ENCODE results near the gene ANGPT4. TPM values are rescaled to one million over a fixed set of nuclear protein-coding genes. Genes with fewer than 3 reads are reported as not detected.

The ANGPT4 gene
- total RNA-seq, 2 experiments from 2014 or later, result not detected

DNA sequence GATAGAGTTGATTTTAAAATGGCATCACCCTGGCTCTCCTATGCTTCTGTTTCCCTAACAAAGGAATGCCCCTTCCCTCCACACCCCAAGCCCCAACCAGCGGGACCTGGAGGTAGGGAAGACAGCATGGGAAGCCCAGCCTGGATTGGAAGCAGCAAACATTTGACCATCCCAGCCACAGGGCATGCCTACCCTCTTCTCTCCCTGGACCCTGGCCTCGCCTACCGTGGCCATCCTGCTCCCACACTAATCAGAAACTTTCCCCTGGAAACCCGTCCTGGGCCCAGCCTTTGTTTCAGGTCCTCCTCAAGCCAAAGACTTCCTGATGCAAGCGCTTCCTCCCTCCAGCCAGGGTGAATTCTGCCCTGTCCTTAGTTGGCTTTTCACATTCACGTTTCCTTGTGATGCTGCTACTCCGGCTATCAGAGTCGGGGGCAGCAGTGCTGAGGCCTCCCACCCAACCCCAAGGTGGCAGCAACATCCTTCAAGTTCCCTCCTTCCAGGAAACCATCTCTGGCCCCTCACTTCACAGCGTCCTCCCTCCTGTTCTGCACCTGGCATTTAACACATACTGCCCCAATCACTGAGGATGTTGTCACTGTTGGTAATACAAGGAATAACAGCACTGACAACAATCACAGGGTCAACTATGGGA lies 18.2 kb upstream of the ANGPT4 start:
- peaks cover 18% of the 10 kb centered on the region for H3K9me3 Mint-ChIP-seq
- intact Hi-C loops (cut with micrococcal nuclease), result no loop called here
- H3K4me1 Mint-ChIP-seq (ENCODE audit: low read depth), result no peaks in the 10 kb centered on the region
- ChIA-PET CTCF (no interaction called here), POLR2A (no interaction called here)
- H3K4me3 Mint-ChIP-seq, result no peak overlapping the region
- no peak for DNase-seq
- H3K36me3 Mint-ChIP-seq, result peaks cover 4% of the 10 kb centered on the region
- H3K27ac Mint-ChIP-seq, result no peak overlapping the region
- H3K27me3 Mint-ChIP-seq, result no peaks in the 10 kb centered on the region

DNA sequence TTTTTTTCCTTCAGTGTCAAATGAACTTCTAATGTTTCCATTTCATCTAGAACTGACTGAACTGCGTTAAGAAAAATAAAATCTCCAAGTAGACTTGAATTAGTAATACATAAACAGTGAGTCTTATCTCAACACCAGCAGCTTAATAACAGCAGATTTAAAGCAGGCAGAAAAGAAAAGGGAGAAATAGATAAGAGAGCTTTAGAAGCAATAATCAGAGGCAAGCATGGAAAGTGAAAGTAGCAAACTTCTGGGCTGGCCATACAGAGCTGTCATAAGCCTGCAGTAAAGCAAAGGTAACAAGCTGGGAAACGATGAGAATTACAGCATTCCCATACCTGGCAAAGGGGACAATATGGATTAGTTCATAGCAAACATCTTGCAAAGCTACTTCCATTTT lies 16.9 kb upstream of the ANGPT4 start:
- H3K36me3 Mint-ChIP-seq, result peaks cover 4% of the 10 kb centered on the region
- ChIA-PET CTCF (interaction anchor here (1.4 kb wide), 1 partner anchor 23 kb away, joined by 9 read pairs; no protein-coding TSS in a partner anchor), POLR2A (no interaction called here)
- no peak for DNase-seq
- no peaks in the 10 kb centered on the region for H3K27me3 Mint-ChIP-seq
- H3K27ac Mint-ChIP-seq, result no peak overlapping the region
- H3K4me3 Mint-ChIP-seq, result no peak overlapping the region
- H3K4me1 Mint-ChIP-seq (ENCODE audit: low read depth), result no peaks in the 10 kb centered on the region
- intact Hi-C loops (cut with micrococcal nuclease), result no loop called here
- peaks cover 18% of the 10 kb centered on the region for H3K9me3 Mint-ChIP-seq

- intact Hi-C loops (cut with micrococcal nuclease), result no loop called here
- CTCF ChIA-PET, result interaction anchor here (1.0 kb wide), 1 partner anchor 24 kb away, joined by 4 read pairs; no protein-coding TSS in a partner anchor
- Mint-ChIP-seq H3K9me3 (peaks cover 18% of the 10 kb centered on the region), H3K4me3 (no peak overlapping the region), H3K27ac (no peak overlapping the region), H3K27me3 (peaks cover 3% of the 10 kb centered on the region), H3K4me1 (ENCODE audit: low read depth) (no peaks in the 10 kb centered on the region), H3K36me3 (peaks cover 4% of the 10 kb centered on the region)
- no peak for DNase-seq
- POLR2A ChIA-PET, result no interaction called here
These were observed 15.3 kb upstream of the ANGPT4 start for GRCh38 chr20:931401-931800.

GRCh38 chr20:926670-927069 lies 10.5 kb upstream of the ANGPT4 start:
- no peak overlapping the region for H3K4me3 Mint-ChIP-seq
- peaks cover 3% of the 10 kb centered on the region for H3K36me3 Mint-ChIP-seq
- CTCF ChIA-PET, result no interaction called here
- intact Hi-C loops (cut with micrococcal nuclease), result no loop called here
- H3K4me1 Mint-ChIP-seq (ENCODE audit: low read depth), result no peaks in the 10 kb centered on the region
- H3K9me3 Mint-ChIP-seq, result peaks cover 13% of the 10 kb centered on the region
- POLR2A ChIA-PET, result no interaction called here
- peaks cover 8% of the 10 kb centered on the region for H3K27me3 Mint-ChIP-seq
- DNase-seq, result no peak
- H3K27ac Mint-ChIP-seq, result no peak overlapping the region

- DNase-seq, result no peak
- Mint-ChIP-seq H3K27ac (no peak overlapping the region), H3K4me3 (no peak overlapping the region), H3K27me3 (peaks cover 8% of the 10 kb centered on the region), H3K36me3 (no peaks in the 10 kb centered on the region), H3K9me3 (peaks cover 4% of the 10 kb centered on the region), H3K4me1 (ENCODE audit: low read depth) (no peaks in the 10 kb centered on the region)
- ChIA-PET CTCF (no interaction called here), POLR2A (no interaction called here)
- intact Hi-C loops (cut with micrococcal nuclease), result no loop called here
These were observed 9.4 kb upstream of the ANGPT4 start for GRCh38 chr20:925516-925915.

- ChIA-PET POLR2A (no interaction called here), CTCF (no interaction called here)
- DNase-seq, result no peak
- Mint-ChIP-seq H3K27me3 (peaks cover 8% of the 10 kb centered on the region), H3K9me3 (no peaks in the 10 kb centered on the region), H3K4me3 (no peak overlapping the region), H3K27ac (no peak overlapping the region), H3K36me3 (no peaks in the 10 kb centered on the region), H3K4me1 (ENCODE audit: low read depth) (no peaks in the 10 kb centered on the region)
- intact Hi-C loops (cut with micrococcal nuclease), result no loop called here
These were observed 8.5 kb upstream of the ANGPT4 start for GRCh38 chr20:924639-925038.

DNA sequence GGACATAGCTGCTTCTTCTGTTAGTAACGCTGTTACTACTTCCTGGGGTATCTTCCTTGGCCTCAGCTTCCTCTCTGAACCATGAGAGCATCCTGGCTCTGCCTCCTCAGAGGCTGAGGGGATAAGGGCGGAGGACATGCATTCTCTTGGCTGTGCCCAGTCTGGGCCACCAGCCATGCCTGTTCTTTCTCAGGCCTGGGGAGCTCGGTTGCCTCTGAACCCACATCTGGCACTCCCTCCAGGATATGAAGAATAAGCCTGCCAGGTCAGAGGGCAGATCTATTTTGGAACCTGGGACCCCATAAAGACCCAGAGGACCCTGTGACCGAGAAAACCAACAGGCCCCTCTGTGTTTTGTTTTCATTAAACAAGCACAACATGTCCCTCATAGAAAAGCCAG lies 6.6 kb upstream of the ANGPT4 start:
- Mint-ChIP-seq H3K27ac (no peak overlapping the region), H3K9me3 (no peaks in the 10 kb centered on the region), H3K4me3 (no peak overlapping the region), H3K4me1 (ENCODE audit: low read depth) (no peaks in the 10 kb centered on the region), H3K36me3 (no peaks in the 10 kb centered on the region), H3K27me3 (peaks cover 11% of the 10 kb centered on the region)
- ChIA-PET CTCF (no interaction called here), POLR2A (no interaction called here)
- intact Hi-C loops (cut with micrococcal nuclease), result no loop called here
- DNase-seq, result no peak

DNA sequence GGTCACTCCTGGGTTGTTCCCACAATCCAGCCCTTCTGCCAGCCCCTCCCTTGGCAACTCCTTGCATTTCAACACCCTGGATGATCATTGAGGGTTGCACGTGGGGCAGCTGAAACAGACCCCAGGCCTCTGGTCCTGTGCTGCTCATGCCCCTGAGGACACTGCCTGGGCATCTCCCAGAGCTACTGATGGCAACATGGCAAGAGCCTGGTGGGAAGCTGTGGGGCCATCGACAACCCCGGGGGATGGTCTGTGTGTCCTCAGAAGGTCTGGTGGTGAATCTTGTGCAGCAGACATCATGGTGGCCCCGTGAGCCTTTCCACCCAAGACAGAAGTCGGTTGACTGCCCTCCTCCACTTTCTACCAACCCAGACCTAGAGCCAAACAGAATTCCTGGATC lies 4.9 kb upstream of the ANGPT4 start:
- H3K27me3 Mint-ChIP-seq, result peaks cover 9% of the 10 kb centered on the region
- no peak overlapping the region for H3K27ac Mint-ChIP-seq

GRCh38 chr20:920311-920710 lies 4.2 kb upstream of the ANGPT4 start:
- Mint-ChIP-seq H3K4me1 (ENCODE audit: low read depth) (no peaks in the 10 kb centered on the region), H3K9me3 (no peaks in the 10 kb centered on the region), H3K27ac (no peak overlapping the region), H3K4me3 (no peak overlapping the region), H3K27me3 (peaks cover 7% of the 10 kb centered on the region), H3K36me3 (no peaks in the 10 kb centered on the region)
- ChIA-PET POLR2A (interaction anchor here (0.7 kb wide), 1 partner anchor 252 kb away, joined by 3 read pairs; no protein-coding TSS in a partner anchor), CTCF (no interaction called here)
- intact Hi-C loops (cut with micrococcal nuclease), result no loop called here
- no peak for DNase-seq

More for the DNA sequence above, 4.9 kb upstream of the ANGPT4 start:
- Mint-ChIP-seq H3K4me3 (no peak overlapping the region), H3K4me1 (ENCODE audit: low read depth) (no peaks in the 10 kb centered on the region), H3K9me3 (no peaks in the 10 kb centered on the region), H3K36me3 (no peaks in the 10 kb centered on the region)
- no peak for DNase-seq
- intact Hi-C loops (cut with micrococcal nuclease), result no loop called here
- ChIA-PET POLR2A (no interaction called here), CTCF (interaction anchor here (0.5 kb wide), 1 partner anchor 320 kb away, joined by 3 read pairs; no protein-coding TSS in a partner anchor)

DNA sequence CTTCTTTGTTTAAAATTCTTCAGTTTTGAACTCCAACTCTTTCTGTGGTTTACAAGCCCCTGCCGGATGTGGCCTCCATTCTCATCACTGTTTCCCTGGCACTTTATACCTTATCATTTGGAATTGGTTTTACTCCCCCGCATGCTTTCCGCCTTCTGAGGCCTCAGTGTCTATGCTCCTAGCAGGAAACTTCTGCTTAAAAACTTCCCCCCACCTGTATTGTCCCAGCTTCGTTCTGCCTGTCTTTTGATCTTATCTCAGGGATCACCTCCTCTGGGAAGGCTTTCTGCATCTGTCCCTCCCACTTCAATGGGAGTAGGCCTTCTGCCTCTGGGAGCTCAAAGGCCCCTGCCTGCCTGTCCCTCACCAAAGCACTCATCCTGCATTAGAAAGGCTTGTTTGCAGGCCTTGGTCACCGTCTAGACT lies 3.4 kb upstream of the ANGPT4 start:
- no peaks in the 10 kb centered on the region for H3K4me1 Mint-ChIP-seq (ENCODE audit: low read depth)
- H3K27me3 Mint-ChIP-seq, result peaks cover 7% of the 10 kb centered on the region
- no peak overlapping the region for H3K4me3 Mint-ChIP-seq
- POLR2A ChIA-PET, result interaction anchor here (0.7 kb wide), 1 partner anchor 253 kb away, joined by 3 read pairs; no protein-coding TSS in a partner anchor
- intact Hi-C loops (cut with micrococcal nuclease), result no loop called here
- no peaks in the 10 kb centered on the region for H3K36me3 Mint-ChIP-seq
- no peaks in the 10 kb centered on the region for H3K9me3 Mint-ChIP-seq
- H3K27ac Mint-ChIP-seq, result no peak overlapping the region
- no peak for DNase-seq
- CTCF ChIA-PET, result no interaction called here

DNA sequence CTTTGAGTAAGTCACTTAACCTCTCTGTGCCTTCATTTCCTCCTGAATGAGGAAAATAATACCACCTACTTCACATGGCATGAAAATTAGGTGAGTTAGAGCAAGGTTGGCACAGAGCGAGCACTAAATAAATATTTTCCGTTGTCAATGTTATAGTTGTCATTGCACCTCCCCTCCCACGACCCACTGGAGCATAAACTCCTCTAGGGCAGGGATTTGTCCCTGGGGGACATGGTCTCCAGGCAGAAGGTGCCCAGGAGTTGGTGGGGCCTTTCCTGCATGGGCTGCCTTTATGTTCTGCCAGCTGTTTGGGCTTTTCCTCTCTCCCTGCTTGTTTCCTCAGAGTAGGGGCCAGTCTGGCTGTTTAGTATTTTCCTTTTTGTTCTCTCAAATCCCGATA lies 1.3 kb upstream of the ANGPT4 start:
- Mint-ChIP-seq H3K9me3 (no peaks in the 10 kb centered on the region), H3K4me1 (ENCODE audit: low read depth) (no peaks in the 10 kb centered on the region), H3K4me3 (no peak overlapping the region), H3K27ac (no peak overlapping the region), H3K36me3 (no peaks in the 10 kb centered on the region), H3K27me3 (peaks cover 7% of the 10 kb centered on the region)
- ChIA-PET CTCF (interaction anchor here (1.1 kb wide), 1 partner anchor 39 kb away, joined by 3 read pairs; no protein-coding TSS in a partner anchor), POLR2A (no interaction called here)
- no peak for DNase-seq
- intact Hi-C loops (cut with micrococcal nuclease), result no loop called here

DNA sequence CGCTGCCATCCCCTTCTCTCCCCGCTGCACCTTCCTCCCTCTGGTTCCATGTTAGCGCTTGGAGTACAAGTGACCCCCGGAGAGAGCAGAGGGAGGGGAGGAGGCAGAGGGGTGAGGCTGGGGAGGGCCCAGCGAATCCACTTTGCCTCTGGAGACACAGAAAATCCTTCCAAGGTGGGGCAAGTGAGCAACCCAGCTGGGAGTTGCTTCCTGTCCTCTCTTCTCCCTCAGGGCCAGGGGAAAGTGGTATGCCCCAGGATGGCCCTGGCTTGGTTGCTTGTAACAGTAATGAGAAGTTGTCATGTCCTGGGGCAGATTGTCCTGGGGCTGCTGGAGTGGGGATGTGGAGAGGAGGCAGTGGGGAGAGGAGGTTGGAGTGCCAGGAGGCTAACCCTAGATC lies 691 bp upstream of the ANGPT4 start:
- POLR2A ChIA-PET, result no interaction called here
- intact Hi-C loops (cut with micrococcal nuclease), result no loop called here
- CTCF ChIA-PET, result interaction anchor here (1.1 kb wide), 1 partner anchor 40 kb away, joined by 3 read pairs; no protein-coding TSS in a partner anchor
- H3K36me3 Mint-ChIP-seq, result no peaks in the 10 kb centered on the region
- H3K4me1 Mint-ChIP-seq (ENCODE audit: low read depth), result no peaks in the 10 kb centered on the region
- no peak for DNase-seq
- H3K27me3 Mint-ChIP-seq, result peaks cover 7% of the 10 kb centered on the region
- no peak overlapping the region for H3K27ac Mint-ChIP-seq
- no peaks in the 10 kb centered on the region for H3K9me3 Mint-ChIP-seq
- no peak overlapping the region for H3K4me3 Mint-ChIP-seq

Data from activated CD4-positive, alpha-beta memory T cell treated with anti-CD3 and anti-CD28 coated beads for 36 hours (primary cell).